ENCODE data around the gene SUMO3.

The SUMO3 gene

GRCh38 chr21:44865561-44866280, 47.9 kb upstream of the SUMO3 start:
- H3K36me3 ChIP-seq (ENCODE audit: insufficient read depth, low read length), result peaks cover 54% of the 10 kb centered on the region
- no peaks in the 10 kb centered on the region for H3F3A ChIP-seq (ENCODE audit: low read depth)
- TF ChIP-seq CTCF (conservative IDR thresholded peaks at IDR 0.05; ENCODE audit: low read length) (no peak), EZH2phosphoT487 (IDR thresholded peaks at IDR 0.05; ENCODE audit: borderline replicate concordance) (no peak)
- peak overlapping the region; percentile 52 for H3K4me3 ChIP-seq (ENCODE audit: low read length, poor library complexity, severe bottlenecking)
- H3K9me2 ChIP-seq (replicated peaks; ENCODE audit: low read depth, low read length), result no peaks in the 10 kb centered on the region
- H3K9ac ChIP-seq (ENCODE audit: low read depth, low read length, poor library complexity, severe bottlenecking), result peak overlapping the region; percentile 14
- H3K9me3 ChIP-seq (ENCODE audit: insufficient read depth, low read depth, low read length), result no peaks in the 10 kb centered on the region
- H4K20me1 ChIP-seq (ENCODE audit: insufficient read depth, low read length, poor library complexity, severe bottlenecking), result peaks cover 93% of the 10 kb centered on the region
- peaks cover 57% of the 10 kb centered on the region for H3K4me1 ChIP-seq (ENCODE audit: insufficient read depth, low read length, poor library complexity, severe bottlenecking)
- peaks cover 100% of the 10 kb centered on the region for H3K79me2 ChIP-seq (ENCODE audit: insufficient read depth, low read length)
- no peaks in the 10 kb centered on the region for H3K27me3 ChIP-seq (ENCODE audit: insufficient read depth, low read length, poor library complexity, severe bottlenecking)
- no peak overlapping the region for H2AFZ ChIP-seq (ENCODE audit: low read length)
- H3K4me2 ChIP-seq (ENCODE audit: low read depth, low read length, poor library complexity, severe bottlenecking), result peak overlapping the region; percentile 85

GRCh38 chr21:44862869-44863685, 45.2 kb upstream of the SUMO3 start:
- peaks cover 73% of the 10 kb centered on the region for H4K20me1 ChIP-seq (ENCODE audit: insufficient read depth, low read length, poor library complexity, severe bottlenecking)
- H3K79me2 ChIP-seq (ENCODE audit: insufficient read depth, low read length), result peaks cover 98% of the 10 kb centered on the region
- peaks cover 80% of the 10 kb centered on the region for H3K36me3 ChIP-seq (ENCODE audit: insufficient read depth, low read length)

GRCh38 chr21:44858791-44859190, 40.9 kb upstream of the SUMO3 start:
- Histone ChIP-seq H3K9me3 (ENCODE audit: insufficient read depth, low read depth, low read length) (no peaks in the 10 kb centered on the region), H3K36me3 (ENCODE audit: insufficient read depth, low read length) (peaks cover 96% of the 10 kb centered on the region; the same call in 1 of the 2 replicates)

More at GRCh38 chr21:44862869-44863685, 45.2 kb upstream of the SUMO3 start:
- H3F3A ChIP-seq (ENCODE audit: low read depth), result no peaks in the 10 kb centered on the region
- no peak overlapping the region for H3K9ac ChIP-seq (ENCODE audit: low read depth, low read length, poor library complexity, severe bottlenecking)
- no peak overlapping the region for H2AFZ ChIP-seq (ENCODE audit: low read length)
- H3K4me3 ChIP-seq (ENCODE audit: low read length, poor library complexity, severe bottlenecking), result no peak overlapping the region
- no peak for TF ChIP-seq EZH2phosphoT487 (IDR thresholded peaks at IDR 0.05; ENCODE audit: borderline replicate concordance)
- no peak for TF ChIP-seq CTCF (conservative IDR thresholded peaks at IDR 0.05; ENCODE audit: low read length)
- H3K9me2 ChIP-seq (replicated peaks; ENCODE audit: low read depth, low read length), result no peaks in the 10 kb centered on the region
- H3K9me3 ChIP-seq (ENCODE audit: insufficient read depth, low read depth, low read length), result no peaks in the 10 kb centered on the region
- peaks cover 30% of the 10 kb centered on the region for H3K4me1 ChIP-seq (ENCODE audit: insufficient read depth, low read length, poor library complexity, severe bottlenecking)
- no peak overlapping the region for H3K4me2 ChIP-seq (ENCODE audit: low read depth, low read length, poor library complexity, severe bottlenecking)
- no peaks in the 10 kb centered on the region for H3K27me3 ChIP-seq (ENCODE audit: insufficient read depth, low read length, poor library complexity, severe bottlenecking)

More at GRCh38 chr21:44858791-44859190, 40.9 kb upstream of the SUMO3 start:
- Histone ChIP-seq H3K79me2 (ENCODE audit: insufficient read depth, low read length) (peaks cover 92% of the 10 kb centered on the region), H3K9ac (ENCODE audit: low read depth, low read length, poor library complexity, severe bottlenecking) (no peak overlapping the region), H2AFZ (ENCODE audit: low read length) (no peak overlapping the region), H3K4me3 (ENCODE audit: low read length, poor library complexity, severe bottlenecking) (no peak overlapping the region), H3K4me1 (ENCODE audit: insufficient read depth, low read length, poor library complexity, severe bottlenecking) (no peaks in the 10 kb centered on the region), H4K20me1 (ENCODE audit: insufficient read depth, low read length, poor library complexity, severe bottlenecking) (peaks cover 63% of the 10 kb centered on the region), H3K4me2 (ENCODE audit: low read depth, low read length, poor library complexity, severe bottlenecking) (no peak overlapping the region), H3K9me2 (replicated peaks; ENCODE audit: low read depth, low read length) (no peaks in the 10 kb centered on the region), H3K27me3 (ENCODE audit: insufficient read depth, low read length, poor library complexity, severe bottlenecking) (no peaks in the 10 kb centered on the region), H3F3A (ENCODE audit: low read depth) (no peaks in the 10 kb centered on the region)
- no peak for TF ChIP-seq CTCF (conservative IDR thresholded peaks at IDR 0.05; ENCODE audit: low read length)
- TF ChIP-seq EZH2phosphoT487 (IDR thresholded peaks at IDR 0.05; ENCODE audit: borderline replicate concordance), result no peak

Data from Loucy (cell line).